OCI-LY7 (cell line): ENCODE results near the gene ANO10. TPM values are rescaled to one million over a fixed set of nuclear protein-coding genes. Genes with fewer than 3 reads are reported as not detected.

ENCODE experiments used
- BruUV-seq: library from RNA; stranded (reverse); fragments of 400-500 nt; replicated peaks from 2 replicates; lab custom pipeline; 2021; lab: Mats Ljungman, UMichigan
- CTCF ChIA-PET: fragments of 300-600 bp; sonication (Branson Sonifier 250); formaldehyde crosslinking; loops from one replicate; lab custom pipeline; 2022; ENCODE audit warnings: antibody characterized with exemption; ENCODE audit not compliant: unreplicated experiment; lab: Charles Lee
- POLR2A ChIA-PET: fragments of 300-600 bp; sonication (Branson Sonifier 250); formaldehyde crosslinking; loops from one replicate; lab custom pipeline; 2022; ENCODE audit warnings: antibody characterized with exemption; lab: Charles Lee
- DNase-seq: peaks from one replicate; pipeline ENCODE4 v3.0.0-alpha.2; 2015; ENCODE audit warnings: low spot score
- H2AFZ ChIP-seq: fragments of 200-600 bp; sonication (generic), shearing (Covaris generic); 2 replicates; pipeline ENCODE4 v1.6.1; 2014; ENCODE audit warnings: mild to moderate bottlenecking, antibody characterized with exemption, low read length, moderate library complexity
- H3K27ac ChIP-seq: fragments of 200-600 bp; sonication (generic); 2 replicates; pipeline ENCODE4 v1.5.1; 2014; ENCODE audit warnings: mixed run types, low read depth, mild to moderate bottlenecking, moderate library complexity, low read length, inconsistent platforms; ENCODE audit not compliant: poor library complexity, severe bottlenecking
- H3K36me3 ChIP-seq: fragments of 200-600 bp; sonication (generic); 2 replicates; pipeline ENCODE4 v1.6.1; 2014; ENCODE audit warnings: mild to moderate bottlenecking, antibody characterized with exemption, low read length, moderate library complexity, mixed read lengths; ENCODE audit not compliant: insufficient read depth
- H3K4me1 ChIP-seq: fragments of 200-600 bp; sonication (generic); 2 replicates; pipeline ENCODE4 v1.5.1; 2014; ENCODE audit warnings: mild to moderate bottlenecking, low read length; ENCODE audit not compliant: insufficient read depth, poor library complexity, severe bottlenecking
- H3K4me2 ChIP-seq: fragments of 200-600 bp; sonication (generic); 2 replicates; pipeline ENCODE4 v1.6.1; 2014; ENCODE audit warnings: mild to moderate bottlenecking, low read length
- H3K4me3 ChIP-seq: fragments of 200-600 bp; sonication (generic); 2 replicates; pipeline ENCODE4 v1.5.1; 2014; ENCODE audit warnings: mild to moderate bottlenecking, low read depth, low read length; ENCODE audit not compliant: poor library complexity, severe bottlenecking
- H3K79me2 ChIP-seq: fragments of 200-600 bp; sonication (generic); 2 replicates; pipeline ENCODE4 v1.6.1; 2016; ENCODE audit warnings: low read depth, mild to moderate bottlenecking, low read length, moderate library complexity, mixed read lengths; ENCODE audit not compliant: insufficient read depth
- H3K9me2 ChIP-seq: fragments of 200-600 bp; sonication (generic); 2 replicates; pipeline ENCODE4 v1.6.1; 2016; ENCODE audit warnings: mild to moderate bottlenecking, low read length, mixed read lengths; ENCODE audit not compliant: insufficient read depth
- H3K9me3 ChIP-seq: fragments of 200-600 bp; sonication (generic); 2 replicates; pipeline ENCODE4 v1.6.1; 2014; ENCODE audit warnings: mild to moderate bottlenecking, mixed run types, low read length, mixed read lengths
- H4K20me1 ChIP-seq: fragments of 200-600 bp; sonication (generic); 2 replicates; pipeline ENCODE4 v1.6.1; 2014; ENCODE audit warnings: mild to moderate bottlenecking, antibody characterized with exemption, low read length, moderate library complexity, mixed read lengths; ENCODE audit not compliant: insufficient read depth
- EZH2phosphoT487 ChIP-seq: fragments of 200-600 bp; sonication (generic); IDR thresholded peaks from 2 replicates; pipeline ENCODE4 v1.6.1; 2018; ENCODE audit warnings: low read depth, borderline replicate concordance, mild to moderate bottlenecking, mixed run types, antibody characterized with exemption, low read length, moderate library complexity, mixed read lengths
- intact Hi-C: fragments of 100-400 bp; cut with micrococcal nuclease; formaldehyde crosslinking; loops from one replicate; pipeline ENCODE4 v1.10.0; 2022; ENCODE audit not compliant: unreplicated experiment
- total RNA-seq, 2 experiments: library from RNA; depleted of rRNA in 1 of 2; stranded (reverse); fragments of >200 nt in 1 of 2; shearing (Covaris generic) in 1 of 2; gene quantifications; 2 replicates each; pipeline ENCODE4 v1.2.3, GENCODE V29; 2014 to 2022
- TF ChIP-seq, protein P1 (sequence below): fragments of 200-600 bp; sonication (generic); conservative IDR thresholded peaks from 2 replicates; pipeline ENCODE4 v1.5.1; 2014; ENCODE audit warnings: mild to moderate bottlenecking, antibody characterized with exemption, low read length, moderate library complexity, mixed read lengths

Gene ANO10
- total RNA-seq, 2 experiments from 2014 or later: 2.2 to 5.8 TPM

DNA sequence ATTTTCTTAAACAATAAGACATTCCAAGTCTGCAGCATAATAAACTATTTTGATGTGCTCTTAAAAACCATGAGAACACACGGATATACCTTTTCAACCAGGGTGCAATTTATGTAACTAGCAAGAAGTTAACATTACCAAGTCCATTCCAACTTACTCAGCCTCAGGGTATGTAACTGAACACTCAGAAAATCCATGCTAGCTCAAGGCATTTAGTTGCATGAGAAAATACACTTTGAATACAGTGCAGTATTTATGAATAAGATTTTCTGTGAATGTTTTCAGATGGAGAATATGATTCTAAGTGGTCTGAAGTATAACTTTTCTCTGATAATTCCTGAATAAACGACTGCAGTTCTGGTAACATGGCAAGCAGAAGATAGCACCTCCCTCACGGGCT lies 211.2 kb downstream of the ANO10 start:
- CTCF ChIA-PET: no interaction called here
- no peak overlapping the region for H2AFZ ChIP-seq
- POLR2A ChIA-PET: interaction anchor here (2.2 kb wide), 1 partner anchor 11 kb away, joined by 5 read pairs; no protein-coding TSS in a partner anchor
- BruUV-seq: no TSS peak
- H3K36me3 ChIP-seq: no peaks in the 10 kb centered on the region
- H3K4me3 ChIP-seq: no peak overlapping the region
- no peaks in the 10 kb centered on the region for H3K9me3 ChIP-seq
- intact Hi-C loops: no loop called here
- no peaks in the 10 kb centered on the region for H3K4me1 ChIP-seq
- TF ChIP-seq, protein P1, sequence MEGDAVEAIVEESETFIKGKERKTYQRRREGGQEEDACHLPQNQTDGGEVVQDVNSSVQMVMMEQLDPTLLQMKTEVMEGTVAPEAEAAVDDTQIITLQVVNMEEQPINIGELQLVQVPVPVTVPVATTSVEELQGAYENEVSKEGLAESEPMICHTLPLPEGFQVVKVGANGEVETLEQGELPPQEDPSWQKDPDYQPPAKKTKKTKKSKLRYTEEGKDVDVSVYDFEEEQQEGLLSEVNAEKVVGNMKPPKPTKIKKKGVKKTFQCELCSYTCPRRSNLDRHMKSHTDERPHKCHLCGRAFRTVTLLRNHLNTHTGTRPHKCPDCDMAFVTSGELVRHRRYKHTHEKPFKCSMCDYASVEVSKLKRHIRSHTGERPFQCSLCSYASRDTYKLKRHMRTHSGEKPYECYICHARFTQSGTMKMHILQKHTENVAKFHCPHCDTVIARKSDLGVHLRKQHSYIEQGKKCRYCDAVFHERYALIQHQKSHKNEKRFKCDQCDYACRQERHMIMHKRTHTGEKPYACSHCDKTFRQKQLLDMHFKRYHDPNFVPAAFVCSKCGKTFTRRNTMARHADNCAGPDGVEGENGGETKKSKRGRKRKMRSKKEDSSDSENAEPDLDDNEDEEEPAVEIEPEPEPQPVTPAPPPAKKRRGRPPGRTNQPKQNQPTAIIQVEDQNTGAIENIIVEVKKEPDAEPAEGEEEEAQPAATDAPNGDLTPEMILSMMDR: no peak
- TF ChIP-seq EZH2phosphoT487: no peak
- no peak overlapping the region for H3K27ac ChIP-seq
- H3K79me2 ChIP-seq: no peaks in the 10 kb centered on the region
- H3K9me2 ChIP-seq: no peaks in the 10 kb centered on the region
- no peak overlapping the region for H3K4me2 ChIP-seq
- H4K20me1 ChIP-seq: no peaks in the 10 kb centered on the region
- no peak for DNase-seq

DNA sequence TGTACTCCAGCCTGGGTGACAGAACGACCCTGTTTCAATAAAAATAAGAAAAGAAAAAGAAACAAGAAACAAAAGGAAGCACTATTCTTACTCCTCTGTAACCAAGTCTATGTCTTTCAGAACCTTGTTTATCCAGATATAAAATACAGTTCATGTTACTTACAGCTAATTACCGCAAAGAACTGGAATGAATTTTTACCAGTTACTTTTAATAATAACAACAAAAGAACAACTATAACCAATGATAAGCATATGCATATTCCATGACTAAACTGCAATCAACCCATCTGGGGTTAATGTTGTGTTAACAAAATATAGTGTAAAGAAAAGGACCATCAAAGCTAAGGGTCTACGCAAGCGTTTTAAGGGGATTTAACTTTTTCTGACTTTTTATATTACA lies 212.3 kb downstream of the ANO10 start:
- Histone ChIP-seq H3K4me2 (no peak overlapping the region), H3K9me2 (no peaks in the 10 kb centered on the region), H3K4me3 (no peak overlapping the region), H3K4me1 (no peaks in the 10 kb centered on the region), H3K27ac (no peak overlapping the region), H2AFZ (no peak overlapping the region), H3K36me3 (no peaks in the 10 kb centered on the region), H4K20me1 (no peaks in the 10 kb centered on the region), H3K9me3 (no peaks in the 10 kb centered on the region), H3K79me2 (no peaks in the 10 kb centered on the region)
- intact Hi-C loops: no loop called here
- BruUV-seq: no TSS peak
- CTCF ChIA-PET: no interaction called here
- POLR2A ChIA-PET: no interaction called here
- DNase-seq: no peak
- TF ChIP-seq EZH2phosphoT487: no peak
- TF ChIP-seq, protein P1: no peak

DNA sequence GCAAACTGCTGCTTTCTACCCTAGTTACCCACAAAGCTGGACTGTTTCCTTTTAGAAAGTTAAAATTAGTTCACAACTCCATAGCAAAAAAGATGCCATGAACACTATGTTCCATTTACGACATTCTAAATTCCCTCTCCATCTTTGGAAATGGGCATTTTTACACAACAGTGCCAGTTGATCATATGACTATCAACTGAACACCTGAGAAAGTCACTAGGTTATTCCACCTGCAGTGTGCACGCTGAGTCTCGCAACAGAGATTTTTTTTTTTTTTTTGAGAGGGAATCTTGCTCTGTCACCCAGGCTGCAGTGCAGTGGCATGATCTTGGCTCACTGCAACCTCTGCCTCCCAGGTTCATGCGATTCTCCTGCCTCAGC lies 215.2 kb downstream of the ANO10 start:
- Histone ChIP-seq H3K27ac (no peak overlapping the region), H3K4me1 (no peaks in the 10 kb centered on the region), H3K9me2 (no peaks in the 10 kb centered on the region), H2AFZ (no peak overlapping the region), H3K79me2 (no peaks in the 10 kb centered on the region), H3K4me3 (no peak overlapping the region), H3K36me3 (no peaks in the 10 kb centered on the region), H4K20me1 (no peaks in the 10 kb centered on the region), H3K9me3 (no peaks in the 10 kb centered on the region), H3K4me2 (no peak overlapping the region)
- TF ChIP-seq EZH2phosphoT487: no peak
- BruUV-seq: no TSS peak
- no peak for DNase-seq
- ChIA-PET POLR2A (no interaction called here), CTCF (no interaction called here)
- intact Hi-C loops: no loop called here
